ENCODE results near the gene POR. TPM values are rescaled to one million over a fixed set of nuclear protein-coding genes. Genes with fewer than 3 reads are reported as not detected.
"Not testable (repeated sequence)": the region's sequence is repeated elsewhere in the genome, so short reads cannot be mapped to it uniquely, and the experiment has no call there.

The POR gene
- total and polyA plus RNA-seq, 12 donors, result 268 to 1,301 (median 597) TPM

- Histone ChIP-seq H3K27me3 (no peaks in the 10 kb centered on the region), H3K36me3 (replicated peaks in 1 of 2) (peaks cover 0 to 61% of the 10 kb centered on the region in 2 donors), H3K4me3 (no peak overlapping the region), H3K4me1 (replicated peaks in 1 of 2) (peaks cover 13 to 29% of the 10 kb centered on the region in 2 donors), H3K27ac (peak overlapping the region in 1 of 5 donors; percentile 95), H3K9me3 (replicated peaks in 1 of 3) (no peaks in the 10 kb centered on the region)
- intact Hi-C loops (cut with DNase I), result no loop called here
- no peak for DNase-seq
- WGBS, 4 donors, result 75 to 82% (median 81%) methylated on average over 23 of the region's 23 CpGs
- TF ChIP-seq POLR2A (IDR thresholded peaks at IDR 0.05), result no peak
- TF ChIP-seq CTCF (IDR thresholded peaks at IDR 0.05), result no peak
Observed at GRCh38 chr7:75881436-75882095, 33.4 kb upstream of the POR start.

- H3K27me3 ChIP-seq; intact Hi-C loops (cut with DNase I); H3K9me3 ChIP-seq (replicated peaks in 1 of 3); DNase-seq; H3K4me3 ChIP-seq: not testable (repeated sequence)
- Histone ChIP-seq H3K36me3 (replicated peaks in 1 of 2) (peaks cover 0 to 79% of the 10 kb centered on the region in 2 donors), H3K4me1 (replicated peaks in 1 of 2) (peaks cover 11 to 27% of the 10 kb centered on the region in 2 donors), H3K27ac (peak overlapping the region in 2 of 5 donors; percentile 24 to 50)
- 88 to 94% (median 91%) methylated on average over 13 of the region's 13 CpGs for WGBS, 4 donors
Observed at GRCh38 chr7:75883265-75883824, 31.6 kb upstream of the POR start.

- no peak for TF ChIP-seq POLR2A (IDR thresholded peaks at IDR 0.05)
- no peak for TF ChIP-seq CTCF (IDR thresholded peaks at IDR 0.05)
- DNase-seq, result no peak
- intact Hi-C loops (cut with DNase I), result no loop called here
Observed at GRCh38 chr7:75884476-75884875, 30.5 kb upstream of the POR start.

GRCh38 chr7:75885036-75885435 lies 29.9 kb upstream of the POR start:
- DNase-seq, result no peak
- intact Hi-C loops (cut with DNase I), result no loop called here
- Histone ChIP-seq H3K27ac (peak overlapping the region in 1 of 5 donors; percentile 59), H3K27me3 (no peaks in the 10 kb centered on the region), H3K4me3 (no peak overlapping the region), H3K4me1 (replicated peaks in 1 of 2) (peaks cover 15 to 37% of the 10 kb centered on the region in 2 donors), H3K36me3 (replicated peaks in 1 of 2) (peaks cover 0 to 81% of the 10 kb centered on the region in 2 donors), H3K9me3 (replicated peaks in 1 of 3) (no peaks in the 10 kb centered on the region)
- TF ChIP-seq CTCF (IDR thresholded peaks at IDR 0.05) (no peak), POLR2A (IDR thresholded peaks at IDR 0.05) (no peak)
- WGBS, 4 donors, result 84 to 97% (median 92%) methylated on average over 3 of the region's 3 CpGs

More at GRCh38 chr7:75884476-75884875, 30.5 kb upstream of the POR start:
- Histone ChIP-seq H3K27me3 (no peaks in the 10 kb centered on the region), H3K9me3 (replicated peaks in 1 of 3) (no peaks in the 10 kb centered on the region), H3K27ac (no peak overlapping the region), H3K36me3 (replicated peaks in 1 of 2) (peaks cover 0 to 81% of the 10 kb centered on the region in 2 donors), H3K4me3 (no peak overlapping the region), H3K4me1 (replicated peaks in 1 of 2) (peaks cover 18 to 33% of the 10 kb centered on the region in 2 donors)
- WGBS, 4 donors, result 85 to 97% (median 88%) methylated on average over 5 of the region's 5 CpGs

Measured in adrenal gland (tissue), 12 donors.